Chondrocyte (in vitro differentiated cells): Measurements from ENCODE around the gene ANXA8. TPM values are rescaled to one million over a fixed set of nuclear protein-coding genes. Genes with fewer than 3 reads are reported as not detected.

Experiments
- DNase-seq: peaks from one replicate; pipeline ENCODE4 v3.0.0; 2021; ENCODE audit warnings: mixed read lengths, low spot score
- H3K27ac Mint-ChIP-seq: one replicate; pipeline ENCODE4 v1.8.0; 2021; ENCODE audit warnings: mild to moderate bottlenecking, moderate library complexity, mixed read lengths; ENCODE audit not compliant: unreplicated experiment
- H3K27me3 Mint-ChIP-seq: 2 replicates; pipeline ENCODE4 v1.8.0; 2021; ENCODE audit warnings: low read depth, mixed read lengths
- H3K36me3 Mint-ChIP-seq: 2 replicates; pipeline ENCODE4 v1.8.0; 2021; ENCODE audit warnings: low read depth, mixed read lengths
- H3K4me1 Mint-ChIP-seq: 2 replicates; pipeline ENCODE4 v1.8.0; 2021; ENCODE audit warnings: low read depth, mild to moderate bottlenecking, mixed read lengths
- H3K4me3 Mint-ChIP-seq: one replicate; pipeline ENCODE4 v1.8.0; 2021; ENCODE audit warnings: mild to moderate bottlenecking, moderate library complexity, mixed read lengths; ENCODE audit not compliant: unreplicated experiment
- H3K9me3 Mint-ChIP-seq: 2 replicates; pipeline ENCODE4 v1.8.0; 2021; ENCODE audit warnings: low read depth, mixed read lengths
- total RNA-seq: library from RNA; stranded (reverse); gene quantifications from 3 replicates; pipeline ENCODE4 v1.2.1, GENCODE V29; 2021
- TF ChIP-seq, protein P1 (sequence below): fragments of 200-600 bp; sonication (generic); IDR thresholded peaks from 2 replicates; pipeline ENCODE4 v1.5.0; 2021; ENCODE audit warnings: antibody characterized with exemption, mild to moderate bottlenecking, moderate library complexity

The ANXA8 gene
- total RNA-seq, 1 donor from 2014 or later, result 0.27 TPM

DNA sequence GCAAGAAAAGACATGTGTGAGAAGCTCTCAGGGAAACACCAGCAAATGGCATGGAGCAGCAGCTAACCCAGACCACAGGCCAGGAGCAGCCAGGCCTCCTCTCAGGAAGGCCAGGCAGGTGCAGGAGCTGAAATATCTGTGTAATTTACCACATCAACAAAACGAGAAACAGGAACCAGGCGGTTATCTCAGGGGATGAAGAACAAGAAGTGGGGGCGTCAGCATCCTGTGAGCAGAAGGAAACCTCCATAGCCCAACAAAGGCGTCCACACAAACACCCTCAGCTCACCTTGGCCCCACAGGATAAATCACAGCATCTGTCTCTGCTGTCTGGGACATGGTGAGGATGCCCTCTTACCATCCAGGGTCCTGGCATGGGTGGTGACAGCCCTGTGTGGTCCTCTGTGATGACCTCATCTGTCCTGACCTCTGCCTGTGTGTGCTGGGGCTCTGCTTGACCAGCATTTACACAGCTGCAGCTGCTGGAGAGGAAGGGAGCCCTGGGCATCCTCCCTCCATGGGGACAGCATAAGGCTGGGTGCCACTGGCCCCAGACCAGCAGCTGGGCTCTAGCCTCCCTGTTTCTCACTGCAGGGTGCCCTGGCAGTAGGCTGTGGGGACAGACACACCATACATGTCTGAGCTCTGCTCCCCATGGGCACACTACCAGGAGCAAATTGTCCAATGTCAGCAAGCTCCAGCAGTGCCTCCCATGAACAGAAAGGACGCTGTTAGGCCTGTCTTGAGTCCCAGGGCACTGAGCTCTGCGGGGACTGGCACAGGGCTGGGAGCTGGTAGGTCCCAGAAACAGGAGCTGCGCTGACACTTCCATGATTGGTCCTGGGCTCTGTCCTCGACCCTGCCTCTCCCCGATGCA lies 34.6 kb downstream of the ANXA8 start:
- H3K36me3 Mint-ChIP-seq, result peaks cover 5% of the 10 kb centered on the region
- H3K27ac Mint-ChIP-seq, result no peak overlapping the region
- H3K4me3 Mint-ChIP-seq, result no peak overlapping the region
- H3K27me3 Mint-ChIP-seq, result no peaks in the 10 kb centered on the region
- peaks cover 12% of the 10 kb centered on the region for H3K9me3 Mint-ChIP-seq
- no peaks in the 10 kb centered on the region for H3K4me1 Mint-ChIP-seq
- TF ChIP-seq, protein P1, sequence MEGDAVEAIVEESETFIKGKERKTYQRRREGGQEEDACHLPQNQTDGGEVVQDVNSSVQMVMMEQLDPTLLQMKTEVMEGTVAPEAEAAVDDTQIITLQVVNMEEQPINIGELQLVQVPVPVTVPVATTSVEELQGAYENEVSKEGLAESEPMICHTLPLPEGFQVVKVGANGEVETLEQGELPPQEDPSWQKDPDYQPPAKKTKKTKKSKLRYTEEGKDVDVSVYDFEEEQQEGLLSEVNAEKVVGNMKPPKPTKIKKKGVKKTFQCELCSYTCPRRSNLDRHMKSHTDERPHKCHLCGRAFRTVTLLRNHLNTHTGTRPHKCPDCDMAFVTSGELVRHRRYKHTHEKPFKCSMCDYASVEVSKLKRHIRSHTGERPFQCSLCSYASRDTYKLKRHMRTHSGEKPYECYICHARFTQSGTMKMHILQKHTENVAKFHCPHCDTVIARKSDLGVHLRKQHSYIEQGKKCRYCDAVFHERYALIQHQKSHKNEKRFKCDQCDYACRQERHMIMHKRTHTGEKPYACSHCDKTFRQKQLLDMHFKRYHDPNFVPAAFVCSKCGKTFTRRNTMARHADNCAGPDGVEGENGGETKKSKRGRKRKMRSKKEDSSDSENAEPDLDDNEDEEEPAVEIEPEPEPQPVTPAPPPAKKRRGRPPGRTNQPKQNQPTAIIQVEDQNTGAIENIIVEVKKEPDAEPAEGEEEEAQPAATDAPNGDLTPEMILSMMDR, result no peak
- peak; percentile 66 for DNase-seq

DNA sequence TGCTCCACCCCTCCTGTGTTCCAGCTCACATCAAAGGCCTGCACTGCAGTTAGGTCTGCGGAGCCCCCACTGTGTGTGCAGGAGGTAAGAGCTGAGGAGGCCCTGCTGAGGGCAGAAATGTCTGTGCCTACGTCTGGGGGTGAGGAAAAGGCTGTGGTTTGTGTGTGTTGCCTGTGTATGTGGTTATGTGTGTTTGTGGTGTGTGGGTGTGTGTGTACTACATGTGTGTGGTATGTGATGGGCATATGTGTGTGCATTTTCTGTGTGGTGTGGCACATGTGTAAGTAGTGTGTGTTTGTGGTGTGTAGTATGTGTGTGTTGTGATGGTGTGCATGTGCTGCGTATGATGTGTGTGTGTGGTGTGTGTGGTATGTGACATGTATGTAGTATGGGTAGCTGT lies 36.2 kb downstream of the ANXA8 start:
- no peak overlapping the region for H3K4me3 Mint-ChIP-seq
- peaks cover 5% of the 10 kb centered on the region for H3K36me3 Mint-ChIP-seq
- DNase-seq, result no peak
- H3K4me1 Mint-ChIP-seq, result no peaks in the 10 kb centered on the region
- H3K27me3 Mint-ChIP-seq, result no peaks in the 10 kb centered on the region
- no peak overlapping the region for H3K27ac Mint-ChIP-seq
- TF ChIP-seq, protein P1, result no peak
- H3K9me3 Mint-ChIP-seq, result peaks cover 12% of the 10 kb centered on the region

GRCh38 chr10:47447209-47447608 lies 36.7 kb downstream of the ANXA8 start:
- DNase-seq, result no peak
- no peak overlapping the region for H3K27ac Mint-ChIP-seq
- H3K36me3 Mint-ChIP-seq, result peaks cover 5% of the 10 kb centered on the region
- H3K4me3 Mint-ChIP-seq, result no peak overlapping the region
- no peaks in the 10 kb centered on the region for H3K4me1 Mint-ChIP-seq
- TF ChIP-seq, protein P1, result no peak
- H3K27me3 Mint-ChIP-seq, result peaks cover 2% of the 10 kb centered on the region
- H3K9me3 Mint-ChIP-seq, result peaks cover 12% of the 10 kb centered on the region

GRCh38 chr10:47445720-47446119 lies 38.2 kb downstream of the ANXA8 start:
- Mint-ChIP-seq H3K36me3 (peaks cover 5% of the 10 kb centered on the region), H3K27me3 (peaks cover 12% of the 10 kb centered on the region), H3K4me3 (no peak overlapping the region), H3K9me3 (peaks cover 12% of the 10 kb centered on the region), H3K27ac (no peak overlapping the region), H3K4me1 (no peaks in the 10 kb centered on the region)
- TF ChIP-seq, protein P1, result no peak
- DNase-seq, result no peak

- H3K9me3 Mint-ChIP-seq, result peaks cover 12% of the 10 kb centered on the region
- H3K4me1 Mint-ChIP-seq, result no peaks in the 10 kb centered on the region
- no peak overlapping the region for H3K27ac Mint-ChIP-seq
- TF ChIP-seq, protein P1, result no peak
- DNase-seq, result no peak
- no peak overlapping the region for H3K4me3 Mint-ChIP-seq
- H3K36me3 Mint-ChIP-seq, result peaks cover 5% of the 10 kb centered on the region
- peaks cover 12% of the 10 kb centered on the region for H3K27me3 Mint-ChIP-seq
Measured at GRCh38 chr10:47444047-47444446, 39.9 kb downstream of the ANXA8 start.
